ENCODE results near the gene TUBA1C. TPM values are rescaled to one million over a fixed set of nuclear protein-coding genes. Genes with fewer than 3 reads are reported as not detected.
"Not testable (repeated sequence)": the region's sequence is repeated elsewhere in the genome, so short reads cannot be mapped to it uniquely, and the experiment has no call there.

The TUBA1C gene
- polyA plus RNA-seq, 1 donor from 2014 or later, result 41.4 TPM

GRCh38 chr12:49264466-49264872, 413 bp upstream of the TUBA1C start:
- no peaks in the 10 kb centered on the region for H3K9me3 Mint-ChIP-seq

DNA sequence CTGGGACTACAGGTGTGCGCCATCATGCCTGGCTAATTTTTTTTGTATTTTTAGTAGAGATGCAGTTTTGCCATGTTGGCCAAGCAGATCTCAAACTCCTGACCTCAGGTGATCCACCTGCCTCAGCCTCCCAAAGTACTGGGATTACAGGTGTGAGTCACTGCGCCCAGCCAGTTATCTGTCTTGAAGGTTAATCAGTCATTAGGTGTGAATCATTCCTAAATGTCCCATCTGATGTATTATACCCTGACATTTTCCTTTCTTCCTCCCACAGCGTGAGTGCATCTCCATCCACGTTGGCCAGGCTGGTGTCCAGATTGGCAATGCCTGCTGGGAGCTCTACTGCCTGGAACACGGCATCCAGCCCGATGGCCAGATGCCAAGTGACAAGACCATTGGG, 4.3 kb downstream of the TUBA1C start:
- Mint-ChIP-seq H3K27ac (peak overlapping the region in 1 of 3 donors; percentile 39), H3K4me1 (peaks cover 3 to 11% (median 8%) of the 10 kb centered on the region in 3 donors), H3K4me3 (peak overlapping the region in 1 of 4 donors; percentile 82)
- not testable (repeated sequence) for H3K9me3 Mint-ChIP-seq, H3K27me3 Mint-ChIP-seq, H3K36me3 Mint-ChIP-seq

More at GRCh38 chr12:49264466-49264872, 413 bp upstream of the TUBA1C start:
- Mint-ChIP-seq H3K4me1 (peaks cover 4 to 17% (median 8%) of the 10 kb centered on the region in 3 donors), H3K27me3 (no peaks in the 10 kb centered on the region), H3K4me3 (peak overlapping the region; percentile 89 to 99 (median 96)), H3K36me3 (no peaks in the 10 kb centered on the region), H3K27ac (peak overlapping the region in 2 of 3 donors; percentile 64 to 95)

DNA sequence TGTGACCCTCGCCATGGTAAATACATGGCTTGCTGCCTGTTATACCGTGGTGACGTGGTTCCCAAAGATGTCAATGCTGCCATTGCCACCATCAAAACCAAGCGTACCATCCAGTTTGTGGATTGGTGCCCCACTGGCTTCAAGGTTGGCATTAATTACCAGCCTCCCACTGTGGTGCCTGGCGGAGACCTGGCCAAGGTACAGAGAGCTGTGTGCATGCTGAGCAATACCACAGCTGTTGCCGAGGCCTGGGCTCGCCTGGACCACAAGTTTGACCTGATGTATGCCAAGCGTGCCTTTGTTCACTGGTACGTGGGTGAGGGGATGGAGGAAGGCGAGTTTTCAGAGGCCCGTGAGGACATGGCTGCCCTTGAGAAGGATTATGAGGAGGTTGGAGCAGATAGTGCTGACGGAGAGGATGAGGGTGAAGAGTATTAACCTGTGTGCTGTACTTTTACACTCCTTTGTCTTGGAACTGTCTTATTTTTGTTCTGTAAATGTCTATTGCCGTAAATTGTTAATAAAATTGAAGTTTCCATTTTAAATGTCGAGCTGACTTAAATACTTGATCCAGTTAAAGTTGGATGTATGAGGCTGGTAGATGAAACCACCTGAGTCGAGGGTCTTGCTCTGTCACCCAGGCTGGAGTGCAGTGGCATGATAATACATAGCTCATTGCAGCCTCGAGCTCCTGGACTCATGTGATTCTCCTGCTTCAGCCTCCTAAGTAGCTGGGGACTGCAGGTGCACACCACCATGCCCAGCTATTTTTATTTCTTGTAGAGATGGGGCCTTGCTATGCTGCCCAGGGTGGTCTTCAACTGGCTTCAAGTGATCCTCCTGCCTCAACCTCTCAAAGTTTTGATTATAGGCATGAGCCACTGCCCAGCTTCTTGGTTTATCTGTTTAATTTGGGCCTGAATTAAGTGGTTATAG, 8.2 kb downstream of the TUBA1C start:
- Mint-ChIP-seq H3K9me3 (no peaks in the 10 kb centered on the region), H3K27me3 (no peaks in the 10 kb centered on the region), H3K36me3 (peaks cover 5% of the 10 kb centered on the region), H3K4me3 (no peak overlapping the region), H3K27ac (no peak overlapping the region), H3K4me1 (peaks cover 0 to 3% (median 0%) of the 10 kb centered on the region in 3 donors)

- no peaks in the 10 kb centered on the region for H3K27me3 Mint-ChIP-seq
- no peaks in the 10 kb centered on the region for H3K9me3 Mint-ChIP-seq
- H3K4me3 Mint-ChIP-seq, result no peak overlapping the region
- H3K36me3 Mint-ChIP-seq, result peaks cover 5% of the 10 kb centered on the region
- no peak overlapping the region for H3K27ac Mint-ChIP-seq
- H3K4me1 Mint-ChIP-seq, result no peaks in the 10 kb centered on the region
These were observed 9.0 kb downstream of the TUBA1C start for GRCh38 chr12:49273726-49274395.

GRCh38 chr12:49274396-49275069, 9.7 kb downstream of the TUBA1C start:
- peak overlapping the region in 1 of 3 donors; percentile 48 for H3K27ac Mint-ChIP-seq
- H3K36me3 Mint-ChIP-seq, result peaks cover 5% of the 10 kb centered on the region
- H3K4me3 Mint-ChIP-seq, result no peak overlapping the region
- H3K27me3 Mint-ChIP-seq, result peaks cover 2% of the 10 kb centered on the region
- no peaks in the 10 kb centered on the region for H3K9me3 Mint-ChIP-seq
- no peaks in the 10 kb centered on the region for H3K4me1 Mint-ChIP-seq

- Mint-ChIP-seq H3K27ac (no peak overlapping the region), H3K4me3 (no peak overlapping the region), H3K36me3 (peaks cover 5% of the 10 kb centered on the region), H3K4me1 (no peaks in the 10 kb centered on the region), H3K27me3 (peaks cover 2% of the 10 kb centered on the region), H3K9me3 (no peaks in the 10 kb centered on the region)
These were observed 11.7 kb downstream of the TUBA1C start for GRCh38 chr12:49276304-49277290.

DNA sequence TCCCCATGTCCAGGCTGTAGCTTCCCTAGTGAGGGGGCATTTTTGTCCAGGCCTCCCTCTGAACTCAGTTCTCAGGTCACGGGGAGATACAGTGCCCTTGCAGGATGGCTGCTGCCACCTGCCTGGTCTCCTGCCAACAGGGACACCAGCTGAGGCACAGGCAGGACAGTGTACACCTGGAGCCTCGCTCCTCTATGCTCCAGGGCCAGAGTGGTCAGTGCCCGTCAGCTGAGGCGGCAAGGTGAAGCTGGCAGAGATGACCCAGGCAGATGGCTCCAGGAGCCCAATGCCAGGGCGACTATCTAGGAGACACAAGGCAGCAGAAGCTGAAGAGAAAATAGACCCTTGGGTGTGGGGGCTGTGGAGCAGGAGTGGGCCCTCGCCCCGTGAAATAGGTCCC, 12.6 kb downstream of the TUBA1C start:
- Mint-ChIP-seq H3K27me3 (peaks cover 7% of the 10 kb centered on the region), H3K9me3 (no peaks in the 10 kb centered on the region), H3K27ac (no peak overlapping the region)

GRCh38 chr12:49279706-49280159, 14.9 kb downstream of the TUBA1C start:
- Mint-ChIP-seq H3K4me1 (no peaks in the 10 kb centered on the region), H3K4me3 (no peak overlapping the region), H3K27me3 (peaks cover 13% of the 10 kb centered on the region), H3K36me3 (no peaks in the 10 kb centered on the region), H3K27ac (no peak overlapping the region), H3K9me3 (no peaks in the 10 kb centered on the region)

More for the DNA sequence above, 12.6 kb downstream of the TUBA1C start:
- H3K4me3 Mint-ChIP-seq, result no peak overlapping the region
- H3K4me1 Mint-ChIP-seq, result no peaks in the 10 kb centered on the region
- peaks cover 5% of the 10 kb centered on the region for H3K36me3 Mint-ChIP-seq

DNA sequence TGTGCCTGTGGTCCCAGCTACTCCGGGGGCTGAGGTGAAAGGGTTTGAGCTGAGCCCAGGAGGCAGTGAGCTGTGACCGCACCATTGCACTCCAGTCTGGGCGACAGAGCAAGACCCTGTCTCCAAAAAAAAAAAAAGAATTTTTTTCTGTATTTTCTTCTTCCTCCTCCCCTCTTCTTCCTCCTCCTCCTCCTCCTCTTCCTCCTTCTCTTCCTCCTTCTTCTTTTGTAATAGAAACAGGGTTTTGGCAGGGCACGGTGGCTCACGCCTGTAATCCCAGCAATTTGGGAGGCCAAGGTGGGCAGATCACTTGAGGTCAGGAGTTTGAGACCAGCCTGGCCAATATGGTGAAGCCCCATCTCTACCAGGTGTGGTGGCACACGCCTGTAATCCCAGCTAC, 15.7 kb downstream of the TUBA1C start:
- not testable (repeated sequence) for H3K9me3 Mint-ChIP-seq, H3K27ac Mint-ChIP-seq, H3K4me1 Mint-ChIP-seq, H3K36me3 Mint-ChIP-seq, H3K4me3 Mint-ChIP-seq
- peaks cover 15% of the 10 kb centered on the region for H3K27me3 Mint-ChIP-seq

DNA sequence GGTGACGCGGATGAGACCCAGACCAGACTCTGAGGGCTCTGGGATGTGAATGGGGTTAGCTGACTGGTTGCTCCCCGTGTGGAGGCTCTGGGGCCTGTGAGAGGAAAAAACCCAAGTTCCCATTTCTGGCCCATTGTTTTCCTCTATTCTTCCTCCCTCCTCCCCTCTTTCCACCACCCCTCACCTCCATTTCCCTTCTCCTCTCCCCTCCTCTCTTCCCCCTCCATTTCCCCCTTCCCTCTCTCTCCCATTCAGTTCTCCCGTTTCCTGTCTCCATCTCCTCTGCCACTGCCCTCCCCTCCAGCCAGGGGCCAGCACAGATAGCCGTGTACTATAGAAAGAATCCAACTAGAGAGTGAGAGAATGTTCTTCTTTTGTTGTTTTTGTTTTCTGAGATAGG, 17.4 kb downstream of the TUBA1C start:
- Mint-ChIP-seq H3K27me3 (peaks cover 17% of the 10 kb centered on the region), H3K4me3 (no peak overlapping the region), H3K9me3 (no peaks in the 10 kb centered on the region), H3K4me1 (no peaks in the 10 kb centered on the region), H3K36me3 (no peaks in the 10 kb centered on the region), H3K27ac (no peak overlapping the region)

DNA sequence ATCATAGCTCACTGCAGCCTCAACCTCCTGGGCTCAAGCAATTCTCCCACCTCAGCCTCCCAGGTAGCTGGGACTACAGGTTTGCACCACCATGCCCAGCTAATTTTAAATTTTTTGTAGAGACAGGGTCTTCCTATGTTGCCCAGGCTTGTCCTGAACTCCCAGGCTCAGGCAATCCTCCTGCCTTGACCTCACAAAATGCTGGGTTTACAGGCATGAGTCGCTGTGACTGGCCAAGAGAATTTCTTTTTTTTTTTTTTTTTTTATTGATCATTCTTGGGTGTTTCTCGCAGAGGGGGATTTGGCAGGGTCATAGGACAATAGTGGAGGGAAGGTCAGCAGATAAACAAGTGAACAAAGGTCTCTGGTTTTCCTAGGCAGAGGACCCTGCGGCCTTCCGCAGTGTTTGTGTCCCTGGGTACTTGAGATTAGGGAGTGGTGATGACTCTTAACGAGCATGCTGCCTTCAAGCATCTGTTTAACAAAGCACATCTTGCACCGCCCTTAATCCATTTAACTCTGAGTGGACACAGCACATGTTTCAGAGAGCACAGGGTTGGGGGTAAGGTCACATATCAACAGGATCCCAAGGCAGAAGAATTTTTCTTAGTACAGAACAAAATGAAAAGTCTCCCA, 18.0 kb downstream of the TUBA1C start:
- not testable (repeated sequence) for H3K36me3 Mint-ChIP-seq, H3K4me3 Mint-ChIP-seq, H3K4me1 Mint-ChIP-seq, H3K9me3 Mint-ChIP-seq, H3K27ac Mint-ChIP-seq
- peaks cover 20% of the 10 kb centered on the region for H3K27me3 Mint-ChIP-seq

GRCh38 chr12:49283541-49284429, 18.9 kb downstream of the TUBA1C start:
- no peaks in the 10 kb centered on the region for H3K9me3 Mint-ChIP-seq
- H3K36me3 Mint-ChIP-seq, result no peaks in the 10 kb centered on the region
- peaks cover 0 to 2% (median 0%) of the 10 kb centered on the region in 3 donors for H3K4me1 Mint-ChIP-seq
- H3K27me3 Mint-ChIP-seq, result peaks cover 28% of the 10 kb centered on the region
- no peak overlapping the region for H3K4me3 Mint-ChIP-seq
- peak overlapping the region in 1 of 3 donors; percentile 74 for H3K27ac Mint-ChIP-seq

- H3K4me3 Mint-ChIP-seq, result no peak overlapping the region
- H3K4me1 Mint-ChIP-seq, result peaks cover 0 to 2% (median 0%) of the 10 kb centered on the region in 3 donors
- H3K9me3 Mint-ChIP-seq, result no peaks in the 10 kb centered on the region
- H3K36me3 Mint-ChIP-seq, result no peaks in the 10 kb centered on the region
- peaks cover 26% of the 10 kb centered on the region for H3K27me3 Mint-ChIP-seq
- no peak overlapping the region for H3K27ac Mint-ChIP-seq
These were observed 19.8 kb downstream of the TUBA1C start for GRCh38 chr12:49284672-49285071.
